Spleen (tissue), 7 donors: ENCODE results near the gene KLHL35.

Experiments used
- CTCF ChIP-seq, 11 experiments: fragments of 200-600 bp in 7 of 11; fragments of 450-650 bp in 4 of 11; sonication (generic) in 4 of 11; IDR thresholded peaks in 8 of 11; conservative IDR thresholded peaks in 3 of 11; 1 replicate in 7 of 11; 2 replicates in 4 of 11; pipeline versions ENCODE4 v1.4.0 to v1.8.0; 2016 to 2021; ENCODE audit warnings: antibody characterized with exemption in 11 of 11, inconsistent platforms in 4 of 11, mild to moderate bottlenecking in 1 of 11
- POLR2A ChIP-seq, 3 donors: fragments of 450-650 bp; IDR thresholded peaks; one replicate each; pipeline ENCODE4 v1.5.1; 2017; ENCODE audit warnings: antibody characterized with exemption in 3 of 3, mild to moderate bottlenecking in 1 of 3
- donor health status: DM: no; HTN: no; CAD: no; lungs with moderate emphysema.
- donor health status: DM: no; HTN: no; CAD: no.
- donor health status: DM: no; HTN: no; CAD: no.

GRCh38 chr11:75400146-75400865 is 32.7 kb downstream of the KLHL35 start:
- TF ChIP-seq CTCF (IDR thresholded peaks at IDR 0.05 in 8 of 11, conservative IDR thresholded peaks at IDR 0.05 in 3 of 11) (no peak), POLR2A (IDR thresholded peaks at IDR 0.05) (no peak)
